SK-N-SH (cell line): ENCODE results near the gene BAIAP2L2. TPM values are rescaled to one million over a fixed set of nuclear protein-coding genes. Genes with fewer than 3 reads are reported as not detected.

ENCODE experiments used
- CTCF ChIA-PET: fragments of 300-600, 350-600 bp; formaldehyde crosslinking; extraction: SDS; loops from one replicate; lab custom pipeline; 2021; lab: Yijun Ruan, JAX
- POLR2A ChIA-PET: fragments of 350-600 bp; sonication (Branson Sonifier 250); formaldehyde crosslinking; extraction: SDS; loops from one replicate; lab custom pipeline; 2020; ENCODE audit warnings: antibody characterized with exemption, inconsistent platforms; lab: Yijun Ruan, JAX
- DNase-seq: peaks from one replicate; pipeline ENCODE4 v3.0.0; 2012
- H2AFZ ChIP-seq: fragments of 200-600 bp; sonication (generic); 2 replicates; pipeline ENCODE4 v1.8.1; 2016; ENCODE audit warnings: antibody characterized with exemption, mild to moderate bottlenecking, low read depth
- H3F3A ChIP-seq: fragments of 200-600 bp; sonication (generic); replicated peaks from 2 replicates; pipeline ENCODE3; 2016; ENCODE audit warnings: antibody characterized with exemption, mild to moderate bottlenecking; ENCODE audit not compliant: insufficient read depth
- H3K27ac ChIP-seq, 2 experiments: fragments of 200-500 bp in 1 of 2; fragments of 200-600 bp in 1 of 2; sonication (Bioruptor generic) in 1 of 2; sonication (generic), shearing (Covaris generic) in 1 of 2; 2 replicates each; pipeline versions ENCODE4 v1.5.1 to v1.6.1; 2014 to 2016; ENCODE audit warnings: low read depth in 2 of 2, inconsistent platforms in 1 of 2, low read length in 1 of 2, mild to moderate bottlenecking in 1 of 2, mixed read lengths in 1 of 2
- H3K27me3 ChIP-seq: fragments of 200-600 bp; sonication (generic), shearing (Covaris generic); 2 replicates; pipeline ENCODE4 v1.6.1; 2016; ENCODE audit warnings: mixed run types; ENCODE audit not compliant: insufficient read depth
- H3K36me3 ChIP-seq, 2 experiments: fragments of 200-500 bp in 1 of 2; fragments of 200-600 bp in 1 of 2; sonication (Bioruptor generic) in 1 of 2; sonication (generic) in 1 of 2; replicated peaks in 1 of 2; 2 replicates each; pipeline versions ENCODE3 to v1.5.1; 2014 to 2016; ENCODE audit warnings: low read length in 1 of 2, mild to moderate bottlenecking in 1 of 2; ENCODE audit not compliant: insufficient read depth in 2 of 2, control insufficient read depth in 1 of 2
- H3K4me1 ChIP-seq, 2 experiments: fragments of 200-500 bp in 1 of 2; fragments of 200-600 bp in 1 of 2; sonication (Bioruptor generic) in 1 of 2; sonication (generic), shearing (Covaris generic) in 1 of 2; 2 replicates each; pipeline versions ENCODE4 v1.5.1 to v1.6.1; 2014 to 2016; ENCODE audit warnings: low read depth in 1 of 2, low read length in 1 of 2, mixed run types in 1 of 2; ENCODE audit not compliant: insufficient read depth in 2 of 2, control insufficient read depth in 1 of 2
- H3K4me2 ChIP-seq: fragments of 200-600 bp; sonication (generic), shearing (Covaris generic); 2 replicates; pipeline ENCODE4 v1.6.1; 2017; ENCODE audit warnings: mixed run types
- H3K4me3 ChIP-seq, 2 experiments: fragments of 200-500 bp in 1 of 2; fragments of 200-600 bp in 1 of 2; sonication (Bioruptor generic) in 1 of 2; sonication (generic), shearing (Covaris generic) in 1 of 2; 2 replicates each; pipeline versions ENCODE4 v1.5.1 to v1.8.1; 2014 to 2016; ENCODE audit warnings: low read depth in 2 of 2, inconsistent platforms in 1 of 2, low read length in 1 of 2, mild to moderate bottlenecking in 1 of 2, mixed read lengths in 1 of 2, moderate library complexity in 1 of 2
- H3K79me2 ChIP-seq: fragments of 200-600 bp; sonication (generic); 2 replicates; pipeline ENCODE4 v1.8.1; 2017; ENCODE audit warnings: mild to moderate bottlenecking; ENCODE audit not compliant: insufficient read depth
- H3K9ac ChIP-seq: fragments of 200-600 bp; sonication (generic); 2 replicates; pipeline ENCODE4 v1.6.1; 2017; ENCODE audit warnings: mixed run types
- H3K9me2 ChIP-seq: fragments of 200-600 bp; sonication (generic); 2 replicates; pipeline ENCODE4 v1.6.1; 2017; ENCODE audit warnings: mixed run types
- H3K9me3 ChIP-seq: fragments of 200-600 bp; sonication (generic); 2 replicates; pipeline ENCODE4 v1.6.1; 2017; ENCODE audit warnings: mixed run types, mild to moderate bottlenecking, moderate library complexity
- H4K20me1 ChIP-seq: fragments of 200-600 bp; sonication (generic); 2 replicates; pipeline ENCODE4 v1.6.1; 2017; ENCODE audit warnings: mild to moderate bottlenecking, mixed run types; ENCODE audit not compliant: insufficient read depth
- CHD2 ChIP-seq: fragments of 150-350 bp; IDR thresholded peaks from 2 replicates; pipeline ENCODE4 v1.6.1; 2018; ENCODE audit warnings: low read length; ENCODE audit not compliant: partially characterized antibody
- CTCF ChIP-seq: fragments of 200-600 bp; sonication (generic); IDR thresholded peaks from 2 replicates; pipeline ENCODE4 v1.6.1; 2017; ENCODE audit warnings: antibody characterized with exemption, mild to moderate bottlenecking, moderate library complexity
- EP300 ChIP-seq, 2 experiments: IDR thresholded peaks; 2 replicates each; pipeline versions ENCODE4 v1.4.0 to v1.6.1; 2012; ENCODE audit warnings: borderline replicate concordance in 1 of 2, low read depth in 1 of 2, low read length in 1 of 2
- EZH2phosphoT487 ChIP-seq: fragments of 200-600 bp; sonication (generic); IDR thresholded peaks from 2 replicates; pipeline ENCODE4 v1.6.1; 2017; ENCODE audit warnings: low read depth, mixed run types, mild to moderate bottlenecking, antibody characterized with exemption, moderate library complexity, borderline replicate concordance
- FOSL2 ChIP-seq: IDR thresholded peaks from 2 replicates; pipeline ENCODE4 v1.4.0; 2012; ENCODE audit warnings: low read depth, mild to moderate bottlenecking, moderate library complexity, borderline replicate concordance
- FOXJ3 ChIP-seq: sonication (generic); formaldehyde crosslinking; IDR thresholded peaks from 2 replicates; pipeline ENCODE4 v1.5.1; 2020; ENCODE audit warnings: mild to moderate bottlenecking, missing genetic modification reagents
- GATA2 ChIP-seq: sonication (generic); formaldehyde crosslinking; IDR thresholded peaks from 2 replicates; pipeline ENCODE4 v1.5.0; 2020; ENCODE audit warnings: mild to moderate bottlenecking, missing genetic modification reagents
- JUND ChIP-seq: IDR thresholded peaks from 2 replicates; pipeline ENCODE4 v1.4.0; 2012
- MAX ChIP-seq: IDR thresholded peaks from 2 replicates; pipeline ENCODE4 v1.4.0; 2012; ENCODE audit warnings: low read depth
- MXI1 ChIP-seq: IDR thresholded peaks from 2 replicates; pipeline ENCODE4 v1.6.1; 2012; ENCODE audit warnings: mild to moderate bottlenecking, low read depth, low read length, improper control_type of control experiment
- NFIC ChIP-seq: IDR thresholded peaks from 2 replicates; pipeline ENCODE4 v1.4.0; 2012; ENCODE audit warnings: borderline replicate concordance
- POLR2AphosphoS5 ChIP-seq: IDR thresholded peaks from 2 replicates; pipeline ENCODE4 v1.6.1; 2012; ENCODE audit warnings: low read depth, low read length
- RAD21 ChIP-seq: IDR thresholded peaks from 2 replicates; pipeline ENCODE4 v1.6.1; 2012; ENCODE audit warnings: mild to moderate bottlenecking, low read length
- RCOR1 ChIP-seq: fragments of 150-350 bp; IDR thresholded peaks from 2 replicates; pipeline ENCODE4 v1.6.1; 2017; ENCODE audit warnings: antibody characterized with exemption, low read length
- RXRA ChIP-seq: IDR thresholded peaks from 2 replicates; pipeline ENCODE4 v1.4.0; 2012; ENCODE audit warnings: low read depth, mild to moderate bottlenecking, borderline replicate concordance
- SIN3A ChIP-seq: IDR thresholded peaks from 2 replicates; pipeline ENCODE4 v1.6.1; 2012; ENCODE audit warnings: low read depth, mild to moderate bottlenecking, low read length, moderate library complexity, borderline replicate concordance
- SMC3 ChIP-seq: IDR thresholded peaks from 2 replicates; pipeline ENCODE4 v1.6.1; 2012; ENCODE audit warnings: low read depth, low read length, improper control_type of control experiment
- TAF1 ChIP-seq: IDR thresholded peaks from 2 replicates; pipeline ENCODE4 v1.6.1; 2012; ENCODE audit warnings: low read depth, mild to moderate bottlenecking, low read length, moderate library complexity, borderline replicate concordance
- USF2 ChIP-seq: fragments of 150-350 bp; IDR thresholded peaks from 2 replicates; pipeline ENCODE4 v1.6.1; 2017; ENCODE audit warnings: antibody characterized with exemption, low read length, low read depth, borderline replicate concordance
- YY1 ChIP-seq: IDR thresholded peaks from 2 replicates; pipeline ENCODE4 v1.4.0; 2012; ENCODE audit warnings: low read depth, mild to moderate bottlenecking
- ZBTB33 ChIP-seq: IDR thresholded peaks from 2 replicates; pipeline ENCODE4 v1.4.0; 2012; ENCODE audit warnings: low read depth, borderline replicate concordance
- WGBS: methylation state at CpG from one replicate; pipeline ENCODE4 v1.1.6; 2017; ENCODE audit warnings: low lambda C conversion rate; 5-methylcytosine and 5-hydroxymethylcytosine counted together
- polyA plus RNA-seq, 3 experiments: library from polyadenylated mRNA; depleted of rRNA; stranded (reverse); fragments of >200 nt; gene quantifications; 2 replicates each; pipeline ENCODE4 v1.2.3, GENCODE V29; 2012

BAIAP2L2 gene
- polyA plus RNA-seq, 1 of the 3 experiments (the other 2 are of a cell fraction) = 0.16 TPM

- H3K79me2 ChIP-seq = no peaks in the 10 kb centered on the region
- H3F3A ChIP-seq = no peaks in the 10 kb centered on the region
- no peaks in the 10 kb centered on the region for H4K20me1 ChIP-seq
- no peaks in the 10 kb centered on the region for H3K9me3 ChIP-seq
- CTCF ChIA-PET = interaction anchor here (1.3 kb wide), 1 partner anchor 15 kb away, joined by 5 read pairs; no protein-coding TSS in a partner anchor
- 93% methylated on average over 5 of the region's 8 CpGs for WGBS
- no peaks in the 10 kb centered on the region for H3K4me1 ChIP-seq
- peaks cover 0 to 21% of the 10 kb centered on the region in 2 experiments for H3K36me3 ChIP-seq
- no peaks in the 10 kb centered on the region for H3K9me2 ChIP-seq
- TF ChIP-seq CHD2 (no peak), SIN3A (no peak), JUND (no peak), EP300 (IDR thresholded peaks at IDR 0.05; ENCODE audit: borderline replicate concordance in 1 of 2, low read depth in 1 of 2, low read length in 1 of 2) (no peak), RXRA (no peak), SMC3 (no peak)
- H3K4me3 ChIP-seq = no peak overlapping the region
- no peak for DNase-seq
- no peak overlapping the region for H3K4me2 ChIP-seq
- H3K9ac ChIP-seq = no peak overlapping the region
- POLR2A ChIA-PET = no interaction called here
- H3K27ac ChIP-seq = no peak overlapping the region
- no peaks in the 10 kb centered on the region for H3K27me3 ChIP-seq
- H2AFZ ChIP-seq = no peak overlapping the region
These were observed 43.5 kb downstream of the BAIAP2L2 start for GRCh38 chr22:38067028-38067415.

- Histone ChIP-seq H3K27ac (no peak overlapping the region), H4K20me1 (no peaks in the 10 kb centered on the region), H3K9me2 (no peaks in the 10 kb centered on the region), H3F3A (no peaks in the 10 kb centered on the region), H2AFZ (no peak overlapping the region), H3K4me2 (no peak overlapping the region), H3K79me2 (no peaks in the 10 kb centered on the region), H3K27me3 (no peaks in the 10 kb centered on the region), H3K9me3 (no peaks in the 10 kb centered on the region), H3K4me1 (no peaks in the 10 kb centered on the region), H3K4me3 (no peak overlapping the region), H3K36me3 (peaks cover 0 to 21% of the 10 kb centered on the region in 2 experiments), H3K9ac (no peak overlapping the region)
- DNase-seq = no peak
- ChIA-PET POLR2A (interaction anchor here (0.5 kb wide), 1 partner anchor 54 kb away, joined by 3 read pairs; no protein-coding TSS in a partner anchor), CTCF (interaction anchor here (1.3 kb wide), 1 partner anchor 14 kb away, joined by 5 read pairs; no protein-coding TSS in a partner anchor)
- TF ChIP-seq RXRA (no peak), MAX (no peak), RAD21 (no peak), EZH2phosphoT487 (no peak), RCOR1 (no peak), CTCF (no peak), NFIC (no peak), USF2 (no peak), GATA2 (CRISPR knock-in tag) (no peak), FOSL2 (no peak), YY1 (no peak), SIN3A (no peak), MXI1 (no peak), ZBTB33 (no peak), FOXJ3 (no peak), POLR2AphosphoS5 (no peak), TAF1 (no peak), EP300 (IDR thresholded peaks at IDR 0.05; ENCODE audit: borderline replicate concordance in 1 of 2, low read depth in 1 of 2, low read length in 1 of 2) (no peak)
- WGBS = 79% methylated on average over 4 of the region's 13 CpGs
These were observed 44.0 kb downstream of the BAIAP2L2 start for GRCh38 chr22:38066381-38067027.
